ENCODE data around the gene TAF7L.

TAF7L gene

DNA sequence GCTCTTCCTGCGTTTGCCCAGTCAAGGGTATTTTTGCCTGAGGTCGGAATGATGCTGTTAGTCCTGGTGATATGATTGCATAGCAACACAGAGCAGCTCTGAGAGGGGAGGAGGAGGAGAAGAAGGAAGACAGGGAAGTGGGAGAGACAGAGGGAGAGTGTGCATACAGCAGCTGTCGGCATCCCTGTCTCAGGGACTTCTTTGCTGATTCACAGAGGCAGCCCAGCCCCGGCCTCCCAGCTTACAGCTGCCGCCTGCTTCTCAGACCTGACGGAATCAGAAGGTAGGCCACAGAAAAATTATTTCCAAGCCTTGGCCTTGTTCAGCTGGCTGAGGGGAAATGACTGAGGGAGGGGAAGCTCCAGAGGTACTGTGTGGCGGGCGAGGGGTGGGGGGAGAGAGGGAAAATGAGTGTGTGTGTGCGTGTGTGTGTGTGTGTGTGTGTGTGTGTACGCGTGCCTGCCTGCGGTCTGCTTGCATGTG, 71.2 kb downstream of the TAF7L start:
- no peak for DNase-seq

DNA sequence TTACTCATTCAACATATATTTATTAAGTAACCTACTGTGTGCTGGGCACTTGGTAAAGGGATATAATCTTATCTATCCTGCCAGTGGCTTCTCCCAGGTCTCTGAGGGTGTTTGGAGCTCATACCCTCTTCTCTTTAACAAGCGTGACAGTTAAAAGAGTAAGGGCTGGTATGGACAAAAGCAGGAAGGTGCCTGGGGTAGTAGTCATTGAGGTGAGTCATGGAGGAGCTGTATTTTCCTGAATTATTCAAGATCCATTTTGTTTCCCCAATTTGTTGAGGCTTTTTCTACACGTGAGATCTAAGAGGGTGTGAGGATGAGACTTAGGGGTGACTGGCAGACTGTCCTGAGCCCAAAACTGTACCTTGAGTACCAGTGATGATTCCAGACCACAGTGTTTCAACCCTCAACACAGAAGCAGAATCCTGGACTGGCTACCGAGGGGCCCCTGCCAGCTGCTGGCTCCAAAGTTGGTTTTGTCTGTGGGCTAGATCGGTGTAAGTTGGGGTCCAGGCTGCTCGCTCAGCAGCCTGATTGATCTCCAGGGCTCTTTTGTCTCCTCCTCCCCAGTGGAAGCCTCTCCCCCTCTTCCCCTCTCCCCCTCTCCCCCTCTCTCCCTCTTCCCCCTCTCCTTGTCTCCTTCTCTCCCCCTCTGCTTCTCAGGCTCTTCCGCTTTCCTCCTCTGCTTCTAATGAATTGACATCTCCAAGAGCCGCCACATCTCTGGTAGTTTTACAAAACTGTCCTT, 71.8 kb downstream of the TAF7L start, which contains the start of gene DRP2:
TSS of gene DRP2 (plus strand) at position 671 of the 748 bp plus-strand sequence. CDS start 11,862 bp downstream, outside the sequence.
- no peak for DNase-seq
